Stomach smooth muscle (tissue), 2 donors: ENCODE data around the gene TRAF3IP1.
"Not testable (repeated sequence)": the region's sequence is repeated elsewhere in the genome, so short reads cannot be mapped to it uniquely, and the experiment has no call there.

ENCODE experiments used
- H3K27ac ChIP-seq: one replicate; pipeline ENCODE4 v1.7.0; 2013; ENCODE audit warnings: mild to moderate bottlenecking, low read length, inconsistent platforms
- H3K27me3 ChIP-seq, 2 donors: one replicate each; pipeline ENCODE4 v1.7.0; 2013; ENCODE audit warnings: low read length in 2 of 2; ENCODE audit not compliant: insufficient read depth in 2 of 2, control insufficient read depth in 1 of 2
- H3K36me3 ChIP-seq, 2 donors: one replicate each; pipeline ENCODE4 v1.7.0; 2013; ENCODE audit warnings: low read length in 2 of 2; ENCODE audit not compliant: control insufficient read depth in 2 of 2, insufficient read depth in 2 of 2
- H3K4me1 ChIP-seq: one replicate; pipeline ENCODE4 v1.7.0; 2013; ENCODE audit warnings: low read length; ENCODE audit not compliant: control insufficient read depth, insufficient read depth
- H3K4me3 ChIP-seq, 2 donors: one replicate each; pipeline ENCODE4 v1.7.0; 2013; ENCODE audit warnings: low read length in 2 of 2
- H3K9ac ChIP-seq, 2 donors: one replicate each; pipeline ENCODE4 v1.7.0; 2013; ENCODE audit warnings: low read length in 2 of 2, mild to moderate bottlenecking in 1 of 2
- H3K9me3 ChIP-seq, 2 donors: one replicate each; pipeline ENCODE4 v1.7.0; 2013; ENCODE audit warnings: low read length in 2 of 2; ENCODE audit not compliant: control insufficient read depth in 2 of 2
- donor health status: healthy.
- donor health status: Pancreatic carcinoma.

The TRAF3IP1 gene

GRCh38 chr2:238320246-238320647 lies at the start of gene TRAF3IP1:
TSS of gene TRAF3IP1 (plus strand) at chr2:238320518. CDS start at chr2:238320663, 145 bp downstream.
- H3K4me3 ChIP-seq, result peak within 1 kb of the TSS; percentile 73 to 82
- H3K4me1 ChIP-seq, result peaks cover 15% of the 10 kb centered on the region
- H3K27ac ChIP-seq, result peak within 1 kb of the TSS; percentile 18
- H3K9ac ChIP-seq, result peak within 1 kb of the TSS; percentile 73 to 93
- H3K36me3 ChIP-seq, result peaks cover 0 to 3% of the 10 kb centered on the region in 2 donors
- no peaks in the 10 kb centered on the region for H3K9me3 ChIP-seq
- no peaks in the 10 kb centered on the region for H3K27me3 ChIP-seq

GRCh38 chr2:238270606-238271005 lies 49.7 kb upstream of the TRAF3IP1 start:
- H3K36me3 ChIP-seq, result peaks cover 64 to 77% of the 10 kb centered on the region in 2 donors

GRCh38 chr2:238271061-238271554 lies 49.2 kb upstream of the TRAF3IP1 start:
- H3K27me3 ChIP-seq, result no peaks in the 10 kb centered on the region
- H3K4me1 ChIP-seq, result peaks cover 3% of the 10 kb centered on the region
- H3K27ac ChIP-seq, result no peak overlapping the region
- no peaks in the 10 kb centered on the region for H3K9me3 ChIP-seq
- peaks cover 67 to 80% of the 10 kb centered on the region in 2 donors for H3K36me3 ChIP-seq
- no peak overlapping the region for H3K9ac ChIP-seq
- no peak overlapping the region for H3K4me3 ChIP-seq

More at GRCh38 chr2:238270606-238271005, 49.7 kb upstream of the TRAF3IP1 start:
- no peak overlapping the region for H3K27ac ChIP-seq
- peaks cover 3% of the 10 kb centered on the region for H3K4me1 ChIP-seq
- H3K4me3 ChIP-seq, result no peak overlapping the region
- no peaks in the 10 kb centered on the region for H3K27me3 ChIP-seq
- H3K9ac ChIP-seq, result no peak overlapping the region
- no peaks in the 10 kb centered on the region for H3K9me3 ChIP-seq

- not testable (repeated sequence) for H3K27me3 ChIP-seq, H3K4me3 ChIP-seq, H3K9ac ChIP-seq, H3K4me1 ChIP-seq, H3K27ac ChIP-seq, H3K9me3 ChIP-seq
- peaks cover 73 to 86% of the 10 kb centered on the region in 2 donors for H3K36me3 ChIP-seq
These were observed 48.6 kb upstream of the TRAF3IP1 start for GRCh38 chr2:238271686-238272085.

- H3K9ac ChIP-seq, result no peak overlapping the region
- H3K4me1 ChIP-seq, result peaks cover 3% of the 10 kb centered on the region
- H3K9me3 ChIP-seq, result no peaks in the 10 kb centered on the region
- H3K36me3 ChIP-seq, result peaks cover 74 to 88% of the 10 kb centered on the region in 2 donors
- no peak overlapping the region for H3K27ac ChIP-seq
- H3K27me3 ChIP-seq, result no peaks in the 10 kb centered on the region
- no peak overlapping the region for H3K4me3 ChIP-seq
These were observed 48.2 kb upstream of the TRAF3IP1 start for GRCh38 chr2:238272156-238272555.

- peaks cover 65 to 79% of the 10 kb centered on the region in 2 donors for H3K36me3 ChIP-seq
- H3K4me3 ChIP-seq, H3K9ac ChIP-seq, H3K4me1 ChIP-seq, H3K9me3 ChIP-seq, H3K27me3 ChIP-seq, H3K27ac ChIP-seq: not testable (repeated sequence)
These were observed 46.9 kb upstream of the TRAF3IP1 start for GRCh38 chr2:238273433-238273832.

GRCh38 chr2:238274152-238274865 lies 46.0 kb upstream of the TRAF3IP1 start:
- peaks cover 14% of the 10 kb centered on the region for H3K4me1 ChIP-seq
- no peak overlapping the region for H3K4me3 ChIP-seq
- H3K9me3 ChIP-seq, result no peaks in the 10 kb centered on the region
- peaks cover 63 to 72% of the 10 kb centered on the region in 2 donors for H3K36me3 ChIP-seq
- H3K27me3 ChIP-seq, result no peaks in the 10 kb centered on the region
- no peak overlapping the region for H3K27ac ChIP-seq
- H3K9ac ChIP-seq, result no peak overlapping the region

- Histone ChIP-seq H3K27ac (no peak overlapping the region), H3K36me3 (peaks cover 38 to 42% of the 10 kb centered on the region in 2 donors), H3K9me3 (no peaks in the 10 kb centered on the region), H3K4me3 (no peak overlapping the region), H3K4me1 (peaks cover 20% of the 10 kb centered on the region), H3K9ac (no peak overlapping the region), H3K27me3 (no peaks in the 10 kb centered on the region)
These were observed 42.6 kb upstream of the TRAF3IP1 start for GRCh38 chr2:238277695-238278094.

GRCh38 chr2:238278626-238279323 lies 41.5 kb upstream of the TRAF3IP1 start:
- Histone ChIP-seq H3K9me3 (no peaks in the 10 kb centered on the region), H3K27ac (no peak overlapping the region), H3K27me3 (no peaks in the 10 kb centered on the region), H3K9ac (no peak overlapping the region), H3K36me3 (peaks cover 32 to 34% of the 10 kb centered on the region in 2 donors), H3K4me3 (no peak overlapping the region), H3K4me1 (peaks cover 31% of the 10 kb centered on the region)

- Histone ChIP-seq H3K27ac (no peak overlapping the region), H3K27me3 (no peaks in the 10 kb centered on the region), H3K9ac (no peak overlapping the region), H3K9me3 (no peaks in the 10 kb centered on the region), H3K4me3 (no peak overlapping the region), H3K4me1 (peaks cover 31% of the 10 kb centered on the region), H3K36me3 (peaks cover 29% of the 10 kb centered on the region in 2 donors)
These were observed 41.0 kb upstream of the TRAF3IP1 start for GRCh38 chr2:238279324-238279682.
